ENCODE measurements around the gene CMTM2.
A peak's percentile ranks its signal among the peaks of the same experiment; 100 is the strongest.
"Not testable (repeated sequence)": the region's sequence is repeated elsewhere in the genome, so short reads cannot be mapped to it uniquely, and the experiment has no call there.

The CMTM2 gene

DNA sequence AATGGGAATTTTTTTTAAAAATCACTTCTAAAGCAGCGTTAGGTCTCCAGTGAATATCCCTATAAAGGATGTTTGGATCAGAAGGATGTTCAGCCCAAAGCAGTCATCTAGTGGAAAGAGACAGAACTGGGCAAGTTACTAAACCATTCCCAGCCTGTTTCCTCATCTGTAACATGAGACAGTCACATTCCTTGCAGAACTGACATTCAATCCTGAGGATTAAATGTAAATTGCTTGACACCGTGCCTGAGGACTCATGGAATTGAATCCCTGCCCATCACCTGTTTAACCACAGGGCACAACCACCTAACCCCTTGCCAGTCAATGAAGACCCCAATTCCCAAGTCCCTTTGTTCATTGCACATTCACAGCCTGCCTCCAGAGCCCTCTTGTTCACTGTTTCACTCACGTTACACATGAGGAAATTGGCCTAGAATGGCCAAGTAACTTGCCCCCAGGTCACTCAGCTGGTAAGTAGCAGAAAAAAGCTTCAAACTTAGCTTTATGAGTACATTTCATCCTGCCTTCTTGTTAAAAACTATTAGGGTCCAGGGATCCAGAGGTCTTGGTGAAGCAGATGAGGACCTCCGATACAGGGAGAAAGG lies 1.4 kb downstream of the CMTM2 start:
- no peaks in the 10 kb centered on the region for H3K36me3 ChIP-seq (replicated peaks)
- H3K9me3 ChIP-seq = no peaks in the 10 kb centered on the region
- in situ Hi-C loops (cut with MboI; ENCODE audit: low sequenced_read_pairs) = no loop called here

GRCh38 chr16:66581246-66581952 lies 2.1 kb downstream of the CMTM2 start:
- no peaks in the 10 kb centered on the region for H3K27me3 ChIP-seq (ENCODE audit: low read depth)
- in situ Hi-C loops (cut with MboI; ENCODE audit: low sequenced_read_pairs) = no loop called here
- no peaks in the 10 kb centered on the region for H3K36me3 ChIP-seq (replicated peaks)
- no peak overlapping the region for H3K4me3 ChIP-seq
- no peaks in the 10 kb centered on the region for H3K9me3 ChIP-seq
- peaks cover 9% of the 10 kb centered on the region for H3K4me1 ChIP-seq
- no peak for DNase-seq (ENCODE audit: low spot score in 2 of 2)

More for the DNA sequence above, 1.4 kb downstream of the CMTM2 start:
- peak; percentile 25 to 66 for DNase-seq (ENCODE audit: low spot score in 2 of 2)
- H3K4me3 ChIP-seq = no peak overlapping the region
- H3K4me1 ChIP-seq = peaks cover 9% of the 10 kb centered on the region
- H3K27me3 ChIP-seq (ENCODE audit: low read depth) = no peaks in the 10 kb centered on the region

- DNase-seq (ENCODE audit: low spot score in 2 of 2) = no peak
- Histone ChIP-seq H3K4me3 (no peak overlapping the region), H3K9me3 (no peaks in the 10 kb centered on the region), H3K36me3 (replicated peaks) (no peaks in the 10 kb centered on the region), H3K27me3 (ENCODE audit: low read depth) (no peaks in the 10 kb centered on the region), H3K4me1 (peaks cover 4% of the 10 kb centered on the region)
- in situ Hi-C loops (cut with MboI; ENCODE audit: low sequenced_read_pairs) = no loop called here
Observed at GRCh38 chr16:66585481-66586239, 6.4 kb downstream of the CMTM2 start.

DNA sequence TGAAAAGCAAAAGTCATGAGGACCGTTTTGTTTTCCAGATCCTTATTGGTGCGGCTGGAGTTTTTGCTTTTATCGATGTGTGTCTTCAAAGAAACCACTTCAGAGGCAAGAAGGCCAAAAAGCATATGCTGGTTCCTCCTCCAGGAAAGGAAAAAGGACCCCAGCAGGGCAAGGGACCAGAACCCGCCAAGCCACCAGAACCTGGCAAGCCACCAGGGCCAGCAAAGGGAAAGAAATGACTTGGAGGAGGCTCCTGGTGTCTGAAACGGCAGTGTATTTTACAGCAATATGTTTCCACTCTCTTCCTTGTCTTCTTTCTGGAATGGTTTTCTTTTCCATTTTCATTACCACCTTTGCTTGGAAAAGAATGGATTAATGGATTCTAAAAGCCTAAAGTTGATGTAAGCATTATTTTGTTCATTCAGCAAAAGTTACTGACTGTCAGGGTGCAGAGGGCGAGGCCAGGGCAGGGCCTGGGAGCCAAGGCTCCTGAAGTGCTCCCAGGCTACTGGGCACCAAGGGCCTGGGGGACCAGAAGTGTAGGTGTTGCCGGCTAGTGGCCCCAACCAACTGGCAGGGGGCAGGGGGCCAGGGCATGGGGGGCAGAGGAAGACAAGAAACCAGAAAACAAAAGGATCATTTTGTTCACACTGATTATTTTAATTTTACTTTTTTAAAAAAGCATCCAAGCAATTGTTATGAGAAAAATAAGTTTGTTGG lies 8.8 kb downstream of the CMTM2 start:
- in situ Hi-C loops (cut with MboI; ENCODE audit: low sequenced_read_pairs) = no loop called here
- no peak for DNase-seq (ENCODE audit: low spot score in 2 of 2)
- no peaks in the 10 kb centered on the region for H3K4me1 ChIP-seq

GRCh38 chr16:66588981-66589713 lies 9.9 kb downstream of the CMTM2 start:
- in situ Hi-C loops (cut with MboI; ENCODE audit: low sequenced_read_pairs) = no loop called here

More for the DNA sequence above, 8.8 kb downstream of the CMTM2 start:
- Histone ChIP-seq H3K4me3 (no peak overlapping the region), H3K27me3 (ENCODE audit: low read depth) (no peaks in the 10 kb centered on the region), H3K36me3 (replicated peaks) (no peaks in the 10 kb centered on the region), H3K9me3 (no peaks in the 10 kb centered on the region)

DNA sequence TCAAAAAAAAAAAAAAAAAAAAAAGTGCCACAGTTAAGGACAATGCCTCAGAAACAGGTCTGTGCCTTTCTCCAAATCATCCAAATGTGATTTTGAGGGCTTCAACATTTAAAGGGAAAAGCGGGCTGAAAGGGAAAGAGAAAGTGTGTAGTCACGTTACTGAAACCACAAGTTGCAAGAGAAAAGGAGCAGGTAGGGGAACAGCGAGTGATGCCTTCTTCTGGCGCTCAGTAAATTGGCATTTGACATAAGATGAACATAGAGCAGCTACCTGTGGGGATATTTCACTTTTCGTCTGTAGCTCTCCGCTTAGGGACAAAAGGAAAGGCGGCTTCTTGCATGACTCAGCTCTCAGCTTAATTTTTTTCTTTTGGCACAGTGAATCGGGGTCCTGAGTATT lies 11.1 kb downstream of the CMTM2 start:
- no peak for DNase-seq (ENCODE audit: low spot score in 2 of 2)
- Histone ChIP-seq H3K4me3 (no peak overlapping the region), H3K36me3 (replicated peaks) (no peaks in the 10 kb centered on the region), H3K9me3 (no peaks in the 10 kb centered on the region), H3K4me1 (no peaks in the 10 kb centered on the region), H3K27me3 (ENCODE audit: low read depth) (no peaks in the 10 kb centered on the region)
- in situ Hi-C loops (cut with MboI; ENCODE audit: low sequenced_read_pairs) = no loop called here

More at GRCh38 chr16:66588981-66589713, 9.9 kb downstream of the CMTM2 start:
- no peaks in the 10 kb centered on the region for H3K36me3 ChIP-seq (replicated peaks)
- H3K4me3 ChIP-seq = no peak overlapping the region
- H3K9me3 ChIP-seq = no peaks in the 10 kb centered on the region
- no peaks in the 10 kb centered on the region for H3K27me3 ChIP-seq (ENCODE audit: low read depth)
- no peaks in the 10 kb centered on the region for H3K4me1 ChIP-seq
- DNase-seq (ENCODE audit: low spot score in 2 of 2) = no peak

DNA sequence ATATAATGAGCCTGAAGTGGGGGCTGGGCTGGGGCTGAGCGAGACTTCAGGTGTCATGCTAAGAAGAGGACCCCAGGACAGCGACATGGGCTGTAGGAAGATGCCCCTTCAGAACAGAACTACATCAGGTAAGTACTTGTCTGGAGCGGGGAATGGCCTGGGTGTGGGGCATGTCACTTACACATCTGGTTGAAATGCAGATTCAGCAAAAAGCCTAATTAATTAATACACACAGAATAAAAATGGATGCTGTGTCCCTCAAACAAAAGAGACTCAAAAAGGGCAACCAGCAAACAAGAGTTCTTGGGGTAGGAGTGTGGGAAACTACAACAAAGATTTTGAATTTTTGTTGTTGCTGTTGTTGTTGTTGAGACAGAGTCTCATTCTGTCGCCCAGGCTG lies 11.8 kb downstream of the CMTM2 start:
- no peaks in the 10 kb centered on the region for H3K36me3 ChIP-seq (replicated peaks)
- DNase-seq (ENCODE audit: low spot score in 2 of 2) = no peak
- in situ Hi-C loops (cut with MboI; ENCODE audit: low sequenced_read_pairs) = no loop called here
- no peak overlapping the region for H3K4me3 ChIP-seq
- no peaks in the 10 kb centered on the region for H3K9me3 ChIP-seq
- H3K4me1 ChIP-seq = no peaks in the 10 kb centered on the region
- no peaks in the 10 kb centered on the region for H3K27me3 ChIP-seq (ENCODE audit: low read depth)

DNA sequence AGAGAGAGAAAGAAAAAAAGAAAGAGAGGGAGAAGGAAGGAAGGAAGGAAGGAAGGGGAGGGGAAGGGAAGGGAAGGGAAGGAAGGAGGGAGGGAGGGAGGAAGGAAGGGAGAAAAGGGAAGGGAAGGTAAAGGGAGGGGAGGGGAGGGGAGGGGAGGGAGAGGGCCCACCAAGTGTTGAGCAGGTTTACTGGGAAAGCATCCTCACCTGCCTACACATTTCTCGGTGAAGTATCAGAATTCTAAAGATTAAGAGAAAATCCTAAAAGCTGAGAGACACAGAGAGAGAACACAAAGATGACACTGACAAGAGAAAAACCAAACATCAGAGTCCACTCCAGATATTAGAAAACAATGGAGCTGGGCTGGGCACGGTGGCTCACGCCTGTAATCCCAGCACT lies 13.0 kb downstream of the CMTM2 start:
- in situ Hi-C loops (cut with MboI; ENCODE audit: low sequenced_read_pairs) = no loop called here

GRCh38 chr16:66592814-66593213 lies 13.6 kb downstream of the CMTM2 start:
- H3K4me1 ChIP-seq = no peaks in the 10 kb centered on the region

More for the DNA sequence above, 13.0 kb downstream of the CMTM2 start:
- DNase-seq (ENCODE audit: low spot score in 2 of 2) = no peak
- H3K4me1 ChIP-seq = no peaks in the 10 kb centered on the region
- H3K4me3 ChIP-seq = no peak overlapping the region
- no peaks in the 10 kb centered on the region for H3K9me3 ChIP-seq
- H3K27me3 ChIP-seq (ENCODE audit: low read depth) = no peaks in the 10 kb centered on the region
- H3K36me3 ChIP-seq (replicated peaks) = no peaks in the 10 kb centered on the region

DNA sequence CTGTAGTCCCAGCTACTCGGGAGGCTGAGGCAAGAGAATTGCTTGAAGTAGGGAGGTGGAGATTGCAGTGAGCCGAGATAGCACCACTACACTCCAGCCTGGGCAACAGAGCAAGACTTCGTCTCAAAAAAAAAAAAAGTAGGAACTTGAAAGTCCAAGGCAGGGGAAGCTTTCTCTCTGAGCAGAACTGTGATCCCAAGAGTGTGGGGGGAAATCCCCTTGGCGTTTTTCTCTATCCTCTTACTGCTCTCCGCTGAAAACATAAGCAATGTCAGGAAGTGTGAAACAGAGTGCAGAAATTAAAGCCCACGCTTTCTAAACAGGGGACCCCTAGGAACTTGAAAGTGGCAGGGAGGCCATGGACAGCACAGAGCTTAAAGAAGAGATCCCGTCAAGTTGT lies 15.5 kb downstream of the CMTM2 start:
- Histone ChIP-seq H3K4me3 (no peak overlapping the region), H3K9me3 (no peaks in the 10 kb centered on the region), H3K27me3 (ENCODE audit: low read depth) (no peaks in the 10 kb centered on the region), H3K4me1 (no peaks in the 10 kb centered on the region), H3K36me3 (replicated peaks) (no peaks in the 10 kb centered on the region)
- in situ Hi-C loops (cut with MboI; ENCODE audit: low sequenced_read_pairs) = no loop called here
- no peak for DNase-seq (ENCODE audit: low spot score in 2 of 2)

More at GRCh38 chr16:66592814-66593213, 13.6 kb downstream of the CMTM2 start:
- H3K36me3 ChIP-seq (replicated peaks) = no peaks in the 10 kb centered on the region
- no peaks in the 10 kb centered on the region for H3K9me3 ChIP-seq
- no peaks in the 10 kb centered on the region for H3K27me3 ChIP-seq (ENCODE audit: low read depth)
- in situ Hi-C loops (cut with MboI; ENCODE audit: low sequenced_read_pairs) = no loop called here
- H3K4me3 ChIP-seq = no peak overlapping the region
- DNase-seq (ENCODE audit: low spot score in 2 of 2) = no peak

- H3K4me1 ChIP-seq; in situ Hi-C loops (cut with MboI; ENCODE audit: low sequenced_read_pairs); H3K9me3 ChIP-seq: not testable (repeated sequence)
Observed at GRCh38 chr16:66596559-66596958, 17.3 kb downstream of the CMTM2 start.

DNA sequence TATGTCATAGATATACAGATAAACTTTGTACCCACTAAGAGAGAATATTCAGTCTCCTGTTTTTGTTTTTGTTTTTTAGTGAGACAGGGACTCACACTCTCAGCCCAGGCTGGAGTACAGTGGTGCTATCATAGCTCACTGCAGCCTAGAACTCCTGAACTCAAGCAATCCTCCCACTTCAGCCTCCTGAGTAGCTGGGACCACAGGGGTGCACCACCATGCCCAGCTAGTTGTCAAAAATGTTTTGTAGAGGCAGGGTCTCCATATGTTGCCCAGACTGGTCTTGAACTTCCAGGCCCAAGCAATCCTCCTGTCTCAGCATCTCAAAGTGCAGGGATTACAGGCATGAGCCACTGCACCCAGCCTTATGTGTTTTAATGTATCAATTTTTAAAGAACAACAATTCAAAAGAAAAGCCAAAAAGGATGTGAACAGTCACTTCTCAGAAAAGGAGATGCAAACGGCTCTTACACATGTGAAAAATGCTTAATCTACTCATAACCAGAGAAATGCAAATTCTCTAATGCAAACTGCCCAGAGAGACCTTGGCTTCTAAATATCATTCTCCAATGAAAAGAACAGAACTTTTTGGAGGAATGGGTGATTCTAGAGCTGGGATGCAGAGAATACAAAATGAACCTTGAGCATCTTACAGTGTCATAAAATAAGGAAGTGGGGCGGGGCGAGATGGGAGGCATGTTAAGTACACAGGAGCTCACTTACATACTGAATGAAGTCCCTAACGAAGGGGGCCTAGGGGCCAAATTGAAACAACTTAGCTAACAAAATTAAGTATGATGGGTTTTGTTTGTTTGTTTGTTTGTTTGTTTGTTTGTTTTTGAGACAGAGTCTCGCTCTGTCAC lies 18.0 kb downstream of the CMTM2 start:
- Histone ChIP-seq H3K27me3 (ENCODE audit: low read depth) (no peaks in the 10 kb centered on the region), H3K4me3 (no peak overlapping the region), H3K4me1 (no peaks in the 10 kb centered on the region), H3K36me3 (replicated peaks) (no peaks in the 10 kb centered on the region), H3K9me3 (no peaks in the 10 kb centered on the region)
- no peak for DNase-seq (ENCODE audit: low spot score in 2 of 2)
- in situ Hi-C loops (cut with MboI; ENCODE audit: low sequenced_read_pairs) = no loop called here

More at GRCh38 chr16:66596559-66596958, 17.3 kb downstream of the CMTM2 start:
- not testable (repeated sequence) for H3K4me3 ChIP-seq; H3K36me3 ChIP-seq (replicated peaks); DNase-seq (ENCODE audit: low spot score in 2 of 2); H3K27me3 ChIP-seq (ENCODE audit: low read depth)

Measured in HAP-1 (cell line).